ENCODE data around the gene CX3CL1.

Gene CX3CL1

GRCh38 chr16:57405097-57405496 is 32.8 kb downstream of the CX3CL1 start:
- no peak for DNase-seq (ENCODE audit: low spot score)

GRCh38 chr16:57406881-57407280 is 34.6 kb downstream of the CX3CL1 start:
- no peak for DNase-seq (ENCODE audit: low spot score)

- no peak for DNase-seq (ENCODE audit: low spot score)
These were observed 35.4 kb downstream of the CX3CL1 start for GRCh38 chr16:57407521-57408353.

DNA sequence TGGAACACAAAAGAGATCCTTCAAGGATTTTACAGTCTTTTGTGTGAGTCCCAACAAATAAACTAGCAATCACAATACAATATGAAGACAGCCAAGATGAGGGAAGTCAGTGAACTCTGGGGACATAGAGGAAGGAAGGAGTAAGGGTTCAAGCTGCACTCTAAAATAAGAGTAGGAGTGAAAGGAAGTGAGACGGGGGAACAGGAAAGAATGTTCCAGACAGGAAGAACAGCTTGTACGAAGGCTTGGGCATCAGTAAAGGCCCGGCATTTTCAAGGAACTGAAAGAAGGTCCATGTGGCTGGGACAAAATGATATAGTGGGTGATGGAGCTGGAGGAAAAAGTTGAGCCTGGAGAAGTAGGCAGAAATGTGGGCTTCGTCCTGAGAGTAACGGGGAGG is 36.8 kb downstream of the CX3CL1 start:
- no peak for DNase-seq (ENCODE audit: low spot score)

GRCh38 chr16:57409870-57410587 is 37.7 kb downstream of the CX3CL1 start:
- no peak for DNase-seq (ENCODE audit: low spot score)

DNA sequence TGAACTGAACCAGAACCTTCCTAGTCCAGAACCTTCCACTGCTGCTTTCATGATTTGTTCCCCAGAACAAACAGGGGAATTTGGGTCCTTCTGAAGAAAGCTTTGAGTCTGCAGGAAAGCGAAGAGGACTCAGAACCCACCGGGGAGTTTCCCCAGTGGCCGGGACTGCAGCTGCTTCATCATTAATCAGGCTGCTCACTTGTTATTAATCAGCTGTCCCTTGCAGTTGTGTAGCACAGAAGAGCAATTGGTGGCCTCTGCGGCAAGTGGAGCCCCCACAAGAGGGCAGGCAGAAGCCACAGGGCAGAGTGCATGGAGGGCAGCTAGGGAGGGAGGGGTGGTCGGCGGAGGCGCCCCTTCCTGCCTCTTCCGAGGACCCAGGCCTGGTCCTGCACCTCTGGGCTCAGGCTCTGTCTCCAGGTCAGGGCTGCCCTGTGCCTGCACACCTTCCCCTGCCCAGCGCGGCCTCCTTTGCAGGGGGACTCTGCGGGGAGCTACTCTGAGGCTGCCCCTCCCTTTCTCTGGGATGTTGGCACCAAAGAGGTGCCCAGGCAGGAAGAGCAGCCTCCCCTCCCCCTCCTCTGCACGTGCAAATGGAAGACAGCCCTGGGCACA is 39.2 kb downstream of the CX3CL1 start:
- DNase-seq (ENCODE audit: low spot score) = no peak

- no peak for DNase-seq (ENCODE audit: low spot score)
These were observed 40.3 kb downstream of the CX3CL1 start for GRCh38 chr16:57412584-57412983.

DNA sequence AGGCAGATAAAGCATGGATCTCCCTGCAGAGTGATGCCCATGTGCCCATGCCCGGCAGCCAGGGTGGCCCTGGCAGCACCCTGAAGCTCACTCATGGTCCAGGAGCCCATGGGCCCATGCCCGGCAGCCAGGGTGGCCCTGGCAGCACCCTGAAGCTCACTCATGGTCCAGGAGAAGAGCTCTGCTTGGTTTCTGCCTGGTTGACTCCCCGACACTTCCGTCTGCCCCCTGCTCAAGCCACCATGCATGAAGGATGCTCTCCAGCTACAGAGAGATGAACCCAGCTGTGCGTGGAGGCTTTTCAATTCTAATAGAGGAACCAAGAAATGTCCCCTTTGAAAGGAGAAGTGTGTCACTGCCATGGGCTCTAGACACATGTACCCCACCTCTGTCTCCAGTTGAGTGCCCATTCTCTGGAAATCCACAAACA is 41.0 kb downstream of the CX3CL1 start:
- DNase-seq (ENCODE audit: low spot score) = no peak

DNA sequence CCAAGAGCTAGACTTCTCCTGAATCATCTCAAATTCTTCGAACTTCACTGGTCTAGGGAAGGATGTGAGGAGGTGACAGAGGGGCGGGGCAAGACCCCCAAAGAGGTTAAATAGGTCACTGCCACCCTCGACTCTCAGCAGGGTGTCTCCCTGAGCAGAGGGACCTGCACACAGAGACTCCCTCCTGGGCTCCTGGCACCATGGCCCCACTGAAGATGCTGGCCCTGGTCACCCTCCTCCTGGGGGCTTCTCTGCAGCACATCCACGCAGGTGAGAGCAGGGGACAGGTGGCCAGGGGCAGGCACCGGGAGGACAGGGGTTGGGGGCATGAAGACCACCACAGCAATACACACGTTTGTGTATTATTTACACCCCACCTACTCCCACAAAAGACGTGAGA is 41.4 kb downstream of the CX3CL1 start:
- no peak for DNase-seq (ENCODE audit: low spot score)

DNA sequence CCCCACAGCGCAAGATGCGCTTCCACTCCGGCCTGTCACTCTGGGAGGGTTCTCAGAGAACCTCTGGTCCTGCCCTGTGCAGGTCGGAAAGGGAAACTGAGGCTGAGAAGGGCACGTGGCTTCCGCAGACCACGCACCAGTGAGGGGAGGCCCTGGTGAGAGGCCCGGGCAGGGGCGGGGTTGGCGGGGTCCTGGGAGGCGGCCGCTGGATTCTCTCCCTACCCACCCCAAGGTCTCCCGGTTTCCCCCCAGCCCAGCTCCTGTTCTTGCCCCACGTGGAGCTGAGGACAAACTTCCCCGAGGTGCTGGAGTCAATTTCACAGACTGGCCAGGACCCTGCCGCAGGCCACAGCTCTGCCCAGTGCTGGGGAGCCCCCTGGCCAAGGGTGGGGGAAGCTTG is 43.8 kb downstream of the CX3CL1 start:
- no peak for DNase-seq (ENCODE audit: low spot score)

- no peak for DNase-seq (ENCODE audit: low spot score)
These were observed 47.2 kb downstream of the CX3CL1 start for GRCh38 chr16:57419506-57419905.

- DNase-seq (ENCODE audit: low spot score) = peak; percentile 36
These were observed 50.0 kb downstream of the CX3CL1 start for GRCh38 chr16:57422026-57422944.

GRCh38 chr16:57423152-57423551 is 50.9 kb downstream of the CX3CL1 start:
- no peak for DNase-seq (ENCODE audit: low spot score)

DNA sequence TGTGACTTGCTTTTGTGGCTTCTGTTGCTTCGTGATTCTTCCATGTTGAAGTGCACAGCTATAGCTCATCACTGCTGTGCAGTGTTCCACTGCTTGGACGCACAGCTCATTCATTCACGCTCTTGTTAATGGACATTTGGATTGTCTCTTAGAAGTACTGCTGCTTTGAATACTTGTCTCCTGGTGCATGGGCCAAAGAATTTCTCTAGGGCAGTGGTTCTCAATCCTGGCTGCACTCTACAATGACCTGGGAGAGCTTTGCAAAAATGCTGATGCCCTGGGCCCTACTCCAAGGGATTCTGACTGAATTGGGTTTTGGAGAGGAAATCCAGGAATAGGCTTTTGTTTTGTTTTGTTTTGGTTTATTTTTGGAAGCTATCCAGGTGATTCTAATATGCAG is 52.3 kb downstream of the CX3CL1 start:
- no peak for DNase-seq (ENCODE audit: low spot score)

DNA sequence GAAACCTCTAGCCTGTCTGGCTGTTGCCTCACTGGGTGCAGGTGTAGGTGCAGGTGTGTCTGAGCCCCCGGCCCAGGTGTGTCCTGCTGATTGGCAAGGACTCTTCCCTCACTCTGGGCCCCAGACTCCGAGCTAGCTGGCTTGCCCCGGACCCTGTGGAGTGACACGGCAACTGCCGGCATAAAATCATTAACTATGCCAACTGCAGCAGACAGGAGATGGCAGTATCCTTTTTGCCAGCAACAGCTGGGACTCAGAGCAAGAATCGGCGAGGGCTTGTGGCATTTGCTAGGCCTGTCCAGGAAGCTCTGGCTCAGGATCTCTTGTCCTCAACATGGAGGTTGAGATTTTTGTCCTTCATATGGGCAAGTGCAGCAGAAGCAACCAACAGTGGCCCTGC is 54.1 kb downstream of the CX3CL1 start:
- DNase-seq (ENCODE audit: low spot score) = no peak

DNA sequence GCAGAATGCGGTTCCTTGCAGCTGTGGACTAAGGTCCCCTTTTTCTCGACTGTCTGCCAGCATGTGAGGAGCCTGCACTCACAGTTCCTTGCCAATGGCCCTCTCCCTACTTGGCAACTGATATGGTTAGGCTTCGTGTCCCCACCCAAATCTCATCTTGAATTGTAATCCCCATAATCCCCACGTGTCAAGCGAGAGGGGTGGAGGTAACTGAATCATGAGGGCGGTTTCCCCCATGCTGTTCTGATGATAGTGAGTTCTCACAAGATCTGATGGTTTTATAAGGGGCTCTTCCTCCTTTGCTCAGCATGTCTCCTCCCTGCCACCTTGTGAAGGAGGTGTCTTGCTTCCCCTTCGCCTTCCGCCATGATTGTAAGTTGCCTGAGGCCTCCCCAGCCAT is 55.0 kb downstream of the CX3CL1 start:
- DNase-seq (ENCODE audit: low spot score) = no peak

DNA sequence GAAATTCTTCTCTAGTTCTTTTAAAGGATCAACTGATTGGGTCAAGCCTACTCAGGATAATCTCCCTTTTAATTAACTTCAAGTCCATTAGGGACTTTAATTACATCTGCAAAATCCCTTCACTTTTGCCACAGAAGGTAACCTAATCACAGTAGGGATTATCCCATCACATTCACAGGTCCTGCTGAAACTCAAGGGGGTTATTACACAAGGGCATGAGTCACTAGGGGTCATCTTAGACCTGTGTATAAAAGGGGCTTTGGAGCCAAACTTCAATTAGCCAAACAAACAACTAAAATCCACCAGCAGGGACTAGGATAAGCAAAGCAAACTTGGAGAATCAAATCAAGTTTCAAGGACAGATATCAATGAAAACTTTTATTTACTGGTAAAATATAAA is 55.5 kb downstream of the CX3CL1 start:
- DNase-seq (ENCODE audit: low spot score) = no peak

GRCh38 chr16:57430955-57431354 is 58.7 kb downstream of the CX3CL1 start:
- DNase-seq (ENCODE audit: low spot score) = no peak

- DNase-seq (ENCODE audit: low spot score) = no peak
These were observed 60.2 kb downstream of the CX3CL1 start for GRCh38 chr16:57432505-57432904.

DNA sequence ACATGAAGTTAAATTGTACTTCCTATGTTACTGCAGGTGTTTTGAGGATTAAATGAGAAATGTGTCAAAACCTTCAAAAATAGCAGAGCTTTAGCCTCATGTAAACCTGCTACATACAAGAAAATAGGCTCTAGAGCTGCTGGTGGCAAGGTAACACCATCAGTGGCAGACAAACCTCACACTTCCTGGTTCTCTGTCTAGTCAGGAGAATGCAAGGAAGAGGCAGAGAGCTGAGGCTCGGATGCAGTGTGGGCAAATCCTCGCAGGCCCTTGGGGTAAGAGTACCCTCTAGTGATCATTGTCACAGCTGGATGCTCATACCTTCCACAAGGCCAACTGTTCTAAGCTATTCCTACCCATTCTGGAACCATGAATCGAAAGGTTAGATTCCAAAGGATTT is 60.7 kb downstream of the CX3CL1 start:
- no peak for DNase-seq (ENCODE audit: low spot score)

DNA sequence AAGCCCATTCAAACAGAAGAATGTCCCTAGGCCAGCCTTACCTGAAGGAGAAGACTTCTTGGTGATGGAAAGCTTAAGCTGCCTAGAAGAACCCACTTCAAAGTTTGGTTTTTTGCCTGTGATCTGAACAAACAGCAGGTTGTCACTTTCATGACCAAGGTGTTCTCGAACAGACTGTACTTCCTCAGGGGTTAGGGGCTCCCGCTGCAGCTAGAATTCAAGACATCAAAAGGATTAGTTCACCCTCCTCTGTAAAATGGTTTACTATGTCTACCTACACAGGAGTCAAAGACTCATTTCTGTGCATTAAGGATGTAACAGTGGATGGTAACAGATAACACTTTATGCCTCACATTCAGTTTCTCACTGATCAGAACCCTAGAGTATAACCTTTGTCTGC is 61.7 kb downstream of the CX3CL1 start:
- no peak for DNase-seq (ENCODE audit: low spot score)

All from hematopoietic multipotent progenitor cell treated with erythropoietin and hydrocortisone succinate and interleukin-3 and kit ligand, for 17 days (in vitro differentiated cells).